Raji (cell line): ENCODE results near the gene MIA2.

ENCODE experiments used
- POLR2A ChIP-seq: IDR thresholded peaks from 2 replicates; pipeline ENCODE4 v1.6.1; 2011; ENCODE audit warnings: low read depth, low read length, control low read depth; ENCODE audit not compliant: insufficient read depth

Gene MIA2

DNA sequence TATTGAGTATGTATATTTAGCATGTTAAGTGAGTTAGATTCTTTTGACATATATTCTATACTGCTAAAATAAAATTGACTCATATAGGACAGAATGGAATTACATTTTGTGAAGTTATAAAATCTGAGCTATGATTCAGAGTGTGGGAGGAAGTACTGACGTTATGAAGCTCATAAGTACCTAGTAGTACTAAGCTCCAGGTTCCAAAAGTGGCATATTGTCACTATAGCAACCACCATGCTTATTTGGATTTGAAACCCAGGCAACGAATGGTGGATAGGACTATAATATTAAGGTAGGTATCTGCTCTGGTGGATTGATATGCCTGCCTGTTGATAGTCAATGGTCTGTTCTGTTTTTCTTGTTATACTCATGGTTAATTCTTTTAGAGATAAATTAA, 200.7 kb downstream of the MIA2 start:
- TF ChIP-seq POLR2A, result no peak

- no peak for TF ChIP-seq POLR2A
Measured at GRCh38 chr14:39435241-39435640, 201.5 kb downstream of the MIA2 start.
